ENCODE measurements around the gene ADIPOR2.
"Not testable (repeated sequence)": the region's sequence is repeated elsewhere in the genome, so short reads cannot be mapped to it uniquely, and the experiment has no call there.

ADIPOR2 gene

GRCh38 chr12:1666215-1666614, 24.7 kb upstream of the ADIPOR2 start:
- no peak for DNase-seq

- no peak for DNase-seq
Measured at GRCh38 chr12:1666685-1667162, 24.1 kb upstream of the ADIPOR2 start.

DNA sequence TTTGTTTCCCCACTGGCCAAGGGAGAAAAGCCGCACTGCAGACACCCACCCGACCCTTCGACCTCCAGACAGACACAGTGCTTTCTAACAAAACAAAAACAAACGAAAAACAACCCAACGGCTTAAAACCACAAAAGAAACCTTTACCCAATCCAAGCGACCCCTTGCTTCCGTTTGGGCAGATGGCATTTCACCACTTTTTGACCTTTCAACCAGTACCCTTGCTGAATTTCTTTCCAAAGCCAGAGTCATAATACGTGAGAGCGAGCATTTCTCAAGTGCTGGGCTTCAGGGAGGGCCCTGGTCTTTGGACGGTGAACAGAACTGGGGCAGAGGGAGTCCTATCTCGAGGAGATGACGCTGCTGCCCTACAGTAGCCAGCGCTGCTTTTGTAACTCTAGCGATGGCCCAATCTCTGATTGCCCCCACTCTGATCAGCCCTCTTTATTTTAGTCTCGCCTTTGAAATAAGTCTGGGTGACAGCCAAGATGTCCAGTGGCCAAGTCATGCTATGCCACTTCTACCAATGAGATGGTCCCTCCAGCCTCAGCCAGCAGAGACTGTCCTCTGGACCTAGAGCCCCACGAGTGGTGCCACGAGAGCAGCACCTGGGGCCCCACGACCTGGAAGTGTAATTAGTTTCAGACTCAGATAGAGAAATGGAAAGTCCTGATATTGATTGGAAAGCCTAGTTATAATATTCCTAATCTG, 21.9 kb upstream of the ADIPOR2 start:
- DNase-seq: no peak

DNA sequence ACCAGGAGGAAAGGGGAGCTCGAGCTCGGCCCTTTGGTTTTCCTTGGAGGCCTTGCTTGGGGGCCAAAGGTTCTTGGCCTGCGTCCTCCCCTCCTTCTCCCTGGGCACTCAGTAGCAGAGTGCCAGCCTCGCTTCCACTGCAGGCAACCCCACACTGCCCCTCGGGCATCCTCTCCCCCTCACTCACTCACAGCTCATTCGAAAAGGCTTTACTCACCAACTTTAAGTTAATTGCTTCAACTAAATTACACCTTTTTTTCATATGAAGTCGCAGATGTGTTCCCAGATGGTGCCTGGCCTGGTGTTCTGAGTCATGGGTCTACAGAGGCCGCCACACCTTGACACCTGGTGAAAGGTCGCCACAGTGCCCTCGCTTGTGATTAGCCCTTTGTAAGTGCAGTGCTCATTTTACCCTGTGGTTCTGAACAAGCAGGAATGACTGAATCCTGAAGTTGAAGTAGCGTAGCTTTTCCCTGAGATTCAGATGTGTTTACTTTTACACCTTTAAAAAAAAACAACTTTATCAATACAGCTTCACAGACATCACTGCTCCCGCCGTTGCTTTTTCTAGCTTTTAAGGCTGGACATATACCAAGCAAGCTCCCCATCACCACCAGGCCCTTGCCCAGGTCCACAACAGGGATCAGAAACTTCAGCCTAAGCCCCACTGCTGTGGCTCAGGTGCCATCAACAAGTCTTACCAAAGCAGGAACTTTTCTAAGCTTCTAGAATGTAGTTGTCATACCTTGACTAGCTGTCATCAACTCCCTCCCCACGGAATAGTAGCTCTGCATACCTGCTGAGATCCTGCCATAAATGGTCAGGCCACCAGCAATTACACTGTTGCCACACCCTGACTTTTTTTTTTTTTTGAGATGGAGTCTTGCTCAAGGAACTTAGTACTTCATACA, 20.3 kb upstream of the ADIPOR2 start:
- DNase-seq: no peak

- no peak for DNase-seq
Measured at GRCh38 chr12:1676043-1676442, 14.8 kb upstream of the ADIPOR2 start.

GRCh38 chr12:1680804-1681492, 9.9 kb upstream of the ADIPOR2 start:
- no peak for DNase-seq

- no peak for DNase-seq
Measured at GRCh38 chr12:1681493-1681807, 9.4 kb upstream of the ADIPOR2 start.

- no peak for DNase-seq
Measured at GRCh38 chr12:1688086-1688710, 2.7 kb upstream of the ADIPOR2 start.

- peak; percentile 7 for DNase-seq
Measured at GRCh38 chr12:1691123-1692007, 495 bp downstream of the ADIPOR2 start.

- DNase-seq: no peak
Measured at GRCh38 chr12:1692226-1692625, 1.4 kb downstream of the ADIPOR2 start.

DNA sequence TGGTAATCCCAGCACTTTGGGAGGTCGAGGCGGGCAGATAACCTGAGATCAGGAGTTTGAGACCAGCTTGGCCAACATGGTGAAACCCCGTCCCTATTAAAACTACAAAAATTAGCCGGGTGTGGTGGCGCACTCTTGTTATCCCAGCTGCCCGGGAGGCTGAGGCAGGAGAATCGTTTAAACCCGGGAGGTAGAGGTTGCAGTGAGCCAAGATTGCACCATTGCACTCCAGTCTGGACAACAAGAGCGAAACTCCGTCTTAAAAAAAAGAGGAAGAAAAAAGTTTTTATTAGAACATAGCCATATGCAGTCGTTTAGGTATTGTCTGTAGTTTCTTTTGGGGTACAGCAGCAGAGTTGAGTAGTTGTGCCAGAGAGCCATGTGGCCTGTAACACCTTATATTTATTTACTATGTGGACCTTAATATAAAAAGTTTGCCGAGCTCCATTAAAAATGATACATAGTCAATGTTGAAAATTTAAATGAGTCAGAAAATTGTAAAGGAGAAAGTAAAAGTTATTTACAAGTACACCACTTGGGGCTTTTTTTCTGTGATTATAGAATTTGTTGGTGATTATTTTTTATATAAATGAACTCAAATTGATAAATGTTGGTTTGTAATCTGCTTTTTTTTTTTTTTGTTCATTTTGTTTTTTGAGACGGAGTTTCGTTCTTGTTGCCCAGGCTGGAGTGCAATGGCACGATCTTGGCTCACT, 2.2 kb downstream of the ADIPOR2 start:
- no peak for DNase-seq

- DNase-seq: not testable (repeated sequence)
Measured at GRCh38 chr12:1695097-1695496, 4.2 kb downstream of the ADIPOR2 start.

GRCh38 chr12:1695886-1696670, 5.2 kb downstream of the ADIPOR2 start:
- no peak for DNase-seq

DNA sequence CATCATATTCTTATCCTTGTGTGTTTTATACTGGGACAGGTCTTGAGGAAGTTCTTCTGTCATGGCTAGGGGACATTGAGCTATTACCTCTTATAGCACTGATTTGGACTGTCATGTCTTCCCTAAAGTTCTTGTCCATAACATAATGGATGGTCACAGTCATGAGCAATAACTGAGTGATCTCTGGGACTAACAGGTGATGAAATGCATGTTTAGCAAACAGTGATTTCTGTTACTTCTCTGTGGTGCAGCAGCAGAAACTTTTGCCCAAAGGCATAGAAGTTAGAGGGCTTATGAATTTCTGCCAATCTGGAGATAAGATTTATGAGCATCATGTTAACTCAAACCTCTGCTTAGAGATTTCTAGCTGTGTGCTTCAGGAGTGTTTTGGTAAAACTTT, 5.9 kb downstream of the ADIPOR2 start:
- DNase-seq: no peak

DNA sequence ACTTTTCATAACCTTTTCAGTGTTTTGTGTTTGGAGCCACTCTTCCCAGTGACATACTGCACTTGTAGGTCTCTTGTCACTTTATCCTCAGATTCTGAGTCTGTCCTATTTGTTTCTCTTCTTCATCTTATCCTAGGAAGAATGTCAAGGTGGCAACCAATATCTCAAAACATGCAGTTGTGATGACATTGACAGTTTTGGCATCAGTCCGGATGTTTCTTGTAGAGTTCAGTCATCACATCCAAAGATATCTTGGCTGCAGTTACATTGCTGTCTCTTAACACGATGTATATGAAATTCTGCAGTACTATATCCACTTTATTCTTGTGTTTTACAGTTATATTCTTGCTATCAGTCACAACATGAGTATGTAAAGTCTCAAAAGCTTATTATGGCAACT, 6.4 kb downstream of the ADIPOR2 start:
- no peak for DNase-seq

GRCh38 chr12:1698720-1699119, 7.8 kb downstream of the ADIPOR2 start:
- no peak for DNase-seq

DNA sequence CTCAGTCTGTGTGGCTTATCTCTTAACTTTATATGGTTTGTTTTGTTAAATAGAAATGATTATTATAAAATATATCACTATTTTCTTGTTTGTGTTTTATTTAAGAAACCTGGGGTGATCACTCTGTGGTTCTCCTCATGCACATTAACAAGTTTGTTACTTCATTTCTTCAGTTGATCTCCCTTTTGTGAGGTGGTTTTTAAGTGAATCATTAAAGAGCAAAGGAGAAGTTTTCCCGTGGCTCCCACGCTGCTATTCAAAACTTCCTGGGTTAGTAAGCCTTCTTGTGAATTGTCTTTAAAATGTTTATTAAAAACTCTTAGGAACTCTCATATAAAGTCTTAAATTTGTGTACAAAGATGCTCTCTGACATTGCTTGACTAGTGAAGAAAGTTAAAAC, 11.8 kb downstream of the ADIPOR2 start:
- DNase-seq: no peak

- no peak for DNase-seq
Measured at GRCh38 chr12:1703771-1704722, 13.2 kb downstream of the ADIPOR2 start.
